GM12878 (cell line): ENCODE measurements around the gene DEXI. TPM values are rescaled to one million over a fixed set of nuclear protein-coding genes. Genes with fewer than 3 reads are reported as not detected.

ENCODE experiments used
- ATF2 ChIP-seq: IDR thresholded peaks from 2 replicates; pipeline ENCODE4 v1.6.1; 2012; ENCODE audit warnings: low read length, inconsistent platforms
- BCL11A ChIP-seq: IDR thresholded peaks from 2 replicates; pipeline ENCODE4 v1.6.1; 2011; ENCODE audit warnings: low read depth, low read length
- BHLHE40 ChIP-seq, 2 experiments: fragments of 450-650 bp in 1 of 2; IDR thresholded peaks; 2 replicates each; pipeline ENCODE4 v1.6.1; 2011 to 2017; ENCODE audit warnings: low read depth in 2 of 2, borderline replicate concordance in 1 of 2, improper control_type of control experiment in 1 of 2, low read length in 1 of 2, mild to moderate bottlenecking in 1 of 2
- EGR1 ChIP-seq, 2 experiments: IDR thresholded peaks; 1 replicate in 1 of 2; 2 replicates in 1 of 2; pipeline ENCODE4 v1.6.1; 2011 to 2012; ENCODE audit warnings: low read depth in 2 of 2, low read length in 2 of 2, borderline replicate concordance in 1 of 2, mild to moderate bottlenecking in 1 of 2, moderate library complexity in 1 of 2
- EZH2 ChIP-seq: IDR thresholded peaks from 2 replicates; pipeline ENCODE4 v1.6.1; 2012; ENCODE audit warnings: low read depth, mild to moderate bottlenecking, control low read depth, inconsistent platforms, low read length, borderline replicate concordance; ENCODE audit not compliant: control insufficient read depth
- FOS ChIP-seq: IDR thresholded peaks from 3 replicates; pipeline ENCODE4 v1.6.1; 2011; ENCODE audit warnings: borderline replicate concordance; ENCODE audit not compliant: insufficient read length; ENCODE audit errors: extremely low read depth
- GABPA ChIP-seq: IDR thresholded peaks from 2 replicates; pipeline ENCODE4 v1.6.1; 2014; ENCODE audit warnings: antibody characterized with exemption, low read depth, mild to moderate bottlenecking, inconsistent platforms
- IKZF1 ChIP-seq: fragments of 450-650 bp; conservative IDR thresholded peaks from 2 replicates; pipeline ENCODE4 v1.6.1; 2017; ENCODE audit warnings: antibody characterized with exemption, mild to moderate bottlenecking
- LARP7 ChIP-seq: fragments of 450-650 bp; IDR thresholded peaks from 2 replicates; pipeline ENCODE4 v1.6.1; 2017; ENCODE audit warnings: mild to moderate bottlenecking
- MTA2 ChIP-seq: fragments of 450-650 bp; IDR thresholded peaks from 2 replicates; pipeline ENCODE4 v1.6.1; 2016; ENCODE audit warnings: low read depth, mild to moderate bottlenecking, moderate library complexity
- NFIC ChIP-seq: IDR thresholded peaks from 2 replicates; pipeline ENCODE4 v1.6.1; 2012; ENCODE audit warnings: low read depth, mild to moderate bottlenecking, inconsistent platforms, low read length, moderate library complexity
- PAX5 ChIP-seq: IDR thresholded peaks from 2 replicates; pipeline ENCODE4 v1.6.1; 2011; ENCODE audit warnings: low read depth, low read length, borderline replicate concordance
- POLR2AphosphoS2 ChIP-seq: IDR thresholded peaks from 2 replicates; pipeline ENCODE4 v1.6.1; 2011; ENCODE audit warnings: low read depth, mild to moderate bottlenecking, low read length, improper control_type of control experiment, moderate library complexity
- RAD51 ChIP-seq: fragments of 450-650 bp; IDR thresholded peaks from 2 replicates; pipeline ENCODE4 v1.6.1; 2016; ENCODE audit warnings: moderate library complexity, mild to moderate bottlenecking, inconsistent platforms
- REST ChIP-seq: IDR thresholded peaks from 2 replicates; pipeline ENCODE4 v1.6.1; 2012; ENCODE audit warnings: mild to moderate bottlenecking, low read depth, low read length
- RFX5 ChIP-seq: IDR thresholded peaks from 2 replicates; pipeline ENCODE4 v1.6.1; 2011; ENCODE audit warnings: low read depth, low read length, improper control_type of control experiment
- SMARCA5 ChIP-seq: fragments of 450-650 bp; IDR thresholded peaks from 2 replicates; pipeline ENCODE4 v1.6.1; 2017; ENCODE audit warnings: mild to moderate bottlenecking
- SREBF1 ChIP-seq: IDR thresholded peaks from 2 replicates; pipeline ENCODE4 v1.6.1; 2012; ENCODE audit warnings: mild to moderate bottlenecking, low read length
- SUZ12 ChIP-seq: fragments of 200-600 bp; sonication (generic); IDR thresholded peaks from one replicate; pipeline ENCODE4 v1.6.1; 2018; ENCODE audit warnings: antibody characterized with exemption, mild to moderate bottlenecking; ENCODE audit not compliant: unreplicated experiment
- WRNIP1 ChIP-seq: IDR thresholded peaks from 2 replicates; pipeline ENCODE4 v1.6.1; 2011; ENCODE audit warnings: low read depth, low read length, improper control_type of control experiment, borderline replicate concordance
- ZNF24 ChIP-seq: fragments of 450-650 bp; IDR thresholded peaks from 2 replicates; pipeline ENCODE4 v1.6.1; 2017; ENCODE audit warnings: antibody characterized with exemption, mild to moderate bottlenecking
- ZSCAN29 ChIP-seq: fragments of 450-650 bp; IDR thresholded peaks from 2 replicates; pipeline ENCODE4 v1.6.1; 2017; ENCODE audit warnings: mild to moderate bottlenecking, moderate library complexity
- polyA plus RNA-seq, 11 experiments: library from polyadenylated mRNA; depleted of rRNA in 4 of 11; unstranded in 6 of 11; stranded (reverse) in 5 of 11; fragments of >200 nt; fragmentation: Nextera tagmentation in 4 of 11; fragmentation: Illumina TruSeq in 1 of 11; extraction: Ambion mirVana in 4 of 11; extraction: Trizol in 1 of 11; gene quantifications; 1 replicate in 1 of 11; 2 replicates in 10 of 11; pipeline versions ENCODE4 v1.2.1 to v1.2.3, GENCODE V29; 2011 to 2016; ENCODE audit warnings: inconsistent platforms in 2 of 11, missing spikeins in 2 of 11, low read depth in 1 of 11
- total RNA-seq, 4 experiments: library from RNA; depleted of rRNA in 3 of 4; stranded (reverse); fragments of >200 nt in 3 of 4; fragmentation: Illumina TruSeq in 1 of 4; extraction: Trizol in 1 of 4; gene quantifications; 2 replicates each; pipeline versions ENCODE4 v1.2.1 to v1.2.3, GENCODE V29; 2013 to 2021
- TF ChIP-seq, protein P1 (sequence below), 3 experiments: IDR thresholded peaks in 2 of 3; conservative IDR thresholded peaks in 1 of 3; 2 replicates each; pipeline ENCODE4 v1.5.1; 2011; ENCODE audit warnings: low read depth in 3 of 3, low read length in 3 of 3, mild to moderate bottlenecking in 3 of 3, control low read depth in 2 of 3, moderate library complexity in 2 of 3, inconsistent platforms in 1 of 3, mixed read lengths in 1 of 3; ENCODE audit not compliant: control insufficient read depth in 2 of 3, insufficient read depth in 1 of 3; ENCODE audit errors: extremely low read depth in 1 of 3
- TF ChIP-seq, protein P2 (sequence below): fragments of 450-650 bp; IDR thresholded peaks from 2 replicates; pipeline ENCODE4 v1.6.1; 2017; ENCODE audit warnings: low read depth, mild to moderate bottlenecking, moderate library complexity

The DEXI gene
- total and polyA plus RNA-seq, 10 of the 15 experiments (the other 5 are each of a cell fraction or from before 2014, with no cell fraction given): 1.4 to 26.3 (median 18.4) TPM

DNA sequence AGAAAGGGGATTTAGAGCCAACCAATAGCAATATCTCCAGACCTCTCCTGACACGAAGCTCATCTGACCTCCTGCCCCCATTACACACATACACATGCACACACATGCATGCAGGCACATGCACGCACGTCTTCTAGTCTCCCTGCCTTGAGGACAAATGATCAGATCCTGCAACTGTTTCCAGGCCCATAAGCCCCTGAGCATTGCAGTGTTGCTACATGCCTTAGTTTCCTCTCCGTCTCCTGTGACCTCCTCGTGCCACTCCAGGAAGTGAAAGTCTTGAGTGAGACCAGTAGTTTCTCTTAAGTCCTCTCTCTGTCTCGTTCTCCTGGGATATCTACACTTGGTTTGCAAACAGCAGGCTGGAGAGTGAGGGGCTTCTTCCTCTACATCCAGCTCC lies 57.0 kb downstream of the DEXI start (continued):
- TF ChIP-seq POLR2AphosphoS2 (0 out of 2 replicates have a peak, but pooled peaks have one; percentile 27), RFX5 (no peak), LARP7 (no peak), BCL11A (no peak; the same call in 1 of the 2 replicates), GABPA (no peak), ZSCAN29 (no peak), SMARCA5 (no peak), NFIC (no peak), EZH2 (peak; percentile 29; the same call in 1 of the 2 replicates), BHLHE40 (IDR thresholded peaks at IDR 0.05; ENCODE audit: borderline replicate concordance in 1 of 2, low read depth in 2 of 2, low read length in 1 of 2) (peak in 1 of 2 experiments; percentile 59; a peak in 1 of 4 replicates), ATF2 (no peak), IKZF1 (peak; percentile 49), FOS (no peak), WRNIP1 (no peak), SUZ12 (no peak), ZNF24 (no peak), MTA2 (no peak), SREBF1 (no peak), EGR1 (IDR thresholded peaks at IDR 0.05; ENCODE audit: borderline replicate concordance in 1 of 2, low read depth in 2 of 2, low read length in 2 of 2) (no peak), PAX5 (no peak), REST (no peak), RAD51 (no peak)
- TF ChIP-seq, protein P1, sequence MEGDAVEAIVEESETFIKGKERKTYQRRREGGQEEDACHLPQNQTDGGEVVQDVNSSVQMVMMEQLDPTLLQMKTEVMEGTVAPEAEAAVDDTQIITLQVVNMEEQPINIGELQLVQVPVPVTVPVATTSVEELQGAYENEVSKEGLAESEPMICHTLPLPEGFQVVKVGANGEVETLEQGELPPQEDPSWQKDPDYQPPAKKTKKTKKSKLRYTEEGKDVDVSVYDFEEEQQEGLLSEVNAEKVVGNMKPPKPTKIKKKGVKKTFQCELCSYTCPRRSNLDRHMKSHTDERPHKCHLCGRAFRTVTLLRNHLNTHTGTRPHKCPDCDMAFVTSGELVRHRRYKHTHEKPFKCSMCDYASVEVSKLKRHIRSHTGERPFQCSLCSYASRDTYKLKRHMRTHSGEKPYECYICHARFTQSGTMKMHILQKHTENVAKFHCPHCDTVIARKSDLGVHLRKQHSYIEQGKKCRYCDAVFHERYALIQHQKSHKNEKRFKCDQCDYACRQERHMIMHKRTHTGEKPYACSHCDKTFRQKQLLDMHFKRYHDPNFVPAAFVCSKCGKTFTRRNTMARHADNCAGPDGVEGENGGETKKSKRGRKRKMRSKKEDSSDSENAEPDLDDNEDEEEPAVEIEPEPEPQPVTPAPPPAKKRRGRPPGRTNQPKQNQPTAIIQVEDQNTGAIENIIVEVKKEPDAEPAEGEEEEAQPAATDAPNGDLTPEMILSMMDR (IDR thresholded peaks at IDR 0.05 in 2 of 3, conservative IDR thresholded peaks at IDR 0.05 in 1 of 3; ENCODE audit: control insufficient read depth in 2 of 3, extremely low read depth in 1 of 3, insufficient read depth in 1 of 3, low read depth in 3 of 3, low read length in 3 of 3): no peak
- TF ChIP-seq, protein P2, sequence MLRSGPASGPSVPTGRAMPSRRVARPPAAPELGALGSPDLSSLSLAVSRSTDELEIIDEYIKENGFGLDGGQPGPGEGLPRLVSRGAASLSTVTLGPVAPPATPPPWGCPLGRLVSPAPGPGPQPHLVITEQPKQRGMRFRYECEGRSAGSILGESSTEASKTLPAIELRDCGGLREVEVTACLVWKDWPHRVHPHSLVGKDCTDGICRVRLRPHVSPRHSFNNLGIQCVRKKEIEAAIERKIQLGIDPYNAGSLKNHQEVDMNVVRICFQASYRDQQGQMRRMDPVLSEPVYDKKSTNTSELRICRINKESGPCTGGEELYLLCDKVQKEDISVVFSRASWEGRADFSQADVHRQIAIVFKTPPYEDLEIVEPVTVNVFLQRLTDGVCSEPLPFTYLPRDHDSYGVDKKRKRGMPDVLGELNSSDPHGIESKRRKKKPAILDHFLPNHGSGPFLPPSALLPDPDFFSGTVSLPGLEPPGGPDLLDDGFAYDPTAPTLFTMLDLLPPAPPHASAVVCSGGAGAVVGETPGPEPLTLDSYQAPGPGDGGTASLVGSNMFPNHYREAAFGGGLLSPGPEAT: no peak
